Amygdala (tissue), 56 donors: ENCODE measurements around the gene NPLOC4.

Experiments used
- DNase-seq, 56 donors: peaks; one replicate each; lab custom pipeline; 2025; lab: John Stamatoyannopoulos, UW

The NPLOC4 gene

GRCh38 chr17:81636505-81637288, at the start of gene NPLOC4, which contains the start of gene TSPAN10:
TSS of gene NPLOC4 (minus strand) at chr17:81637112. CDS start at chr17:81636930, 182 bp downstream.
TSS of gene TSPAN10 (plus strand) at chr17:81637196. CDS start at chr17:81642413, 5,217 bp downstream.
- peak in 55 of 56 donors; percentile 11 to 88 (median 68) for DNase-seq

GRCh38 chr17:81686614-81687013, 49.7 kb upstream of the NPLOC4 start:
- DNase-seq, result no peak

GRCh38 chr17:81685108-81685507, 48.2 kb upstream of the NPLOC4 start:
- DNase-seq, result no peak

- no peak for DNase-seq
These were observed 47.6 kb upstream of the NPLOC4 start for GRCh38 chr17:81684442-81684911.

GRCh38 chr17:81683584-81684441, 46.9 kb upstream of the NPLOC4 start, which contains the start of the genes ARL16 and HGS:
TSS of gene ARL16 (minus strand) at chr17:81683797. CDS start at chr17:81683753, 44 bp downstream.
TSS of gene HGS (plus strand) at chr17:81684011. CDS start at chr17:81684067, 56 bp downstream.
- DNase-seq, result peak; percentile 45 to 99 (median 94)

GRCh38 chr17:81683208-81683583, 46.3 kb upstream of the NPLOC4 start:
- peak in 1 of 56 donors; percentile 57 for DNase-seq

GRCh38 chr17:81682565-81683207, 45.8 kb upstream of the NPLOC4 start:
- DNase-seq, result no peak

GRCh38 chr17:81681672-81682071, 44.8 kb upstream of the NPLOC4 start:
- peak in 16 of 56 donors; percentile 2 to 58 (median 34) for DNase-seq

- no peak for DNase-seq
These were observed 43.2 kb upstream of the NPLOC4 start for GRCh38 chr17:81680150-81680549.

GRCh38 chr17:81676906-81677305, 40.0 kb upstream of the NPLOC4 start:
- peak in 5 of 56 donors; percentile 11 to 35 (median 24) for DNase-seq

GRCh38 chr17:81675515-81676221, 38.8 kb upstream of the NPLOC4 start:
- peak in 16 of 56 donors; percentile 7 to 50 (median 34) for DNase-seq

- no peak for DNase-seq
These were observed 36.8 kb upstream of the NPLOC4 start for GRCh38 chr17:81673561-81674258.

- no peak for DNase-seq
These were observed 36.0 kb upstream of the NPLOC4 start for GRCh38 chr17:81672954-81673353.

GRCh38 chr17:81672504-81672903, 35.6 kb upstream of the NPLOC4 start:
- DNase-seq, result no peak

GRCh38 chr17:81667754-81668153, 30.8 kb upstream of the NPLOC4 start:
- DNase-seq, result no peak

GRCh38 chr17:81666342-81667191, 29.7 kb upstream of the NPLOC4 start, which contains the start of the genes CCDC137 and OXLD1:
TSS of gene CCDC137 (plus strand) at chr17:81666737. CDS start at chr17:81666767, 30 bp downstream.
TSS of gene OXLD1 (minus strand) at chr17:81666605. CDS start at chr17:81666577, 28 bp downstream.
- peak; percentile 73 to 97 (median 92) for DNase-seq

GRCh38 chr17:81666092-81666341, 29.1 kb upstream of the NPLOC4 start:
- no peak for DNase-seq
